DND-41 (cell line): ENCODE data around the gene ZBTB42.

ENCODE experiments used
- EZH2 ChIP-seq: IDR thresholded peaks from 3 replicates; pipeline ENCODE4 v1.6.1; 2012; ENCODE audit warnings: borderline replicate concordance, low read depth, mild to moderate bottlenecking, moderate library complexity, low read length, inconsistent platforms; ENCODE audit not compliant: severe bottlenecking
- TF ChIP-seq, protein P1 (sequence below): IDR thresholded peaks from 2 replicates; pipeline ENCODE4 v1.5.1; 2012; ENCODE audit warnings: borderline replicate concordance, low read length, moderate library complexity, mild to moderate bottlenecking; ENCODE audit not compliant: poor library complexity, severe bottlenecking; ENCODE audit errors: extremely low read depth

GRCh38 chr14:104805941-104806624 is 5.2 kb downstream of the ZBTB42 start:
- TF ChIP-seq, protein P1, sequence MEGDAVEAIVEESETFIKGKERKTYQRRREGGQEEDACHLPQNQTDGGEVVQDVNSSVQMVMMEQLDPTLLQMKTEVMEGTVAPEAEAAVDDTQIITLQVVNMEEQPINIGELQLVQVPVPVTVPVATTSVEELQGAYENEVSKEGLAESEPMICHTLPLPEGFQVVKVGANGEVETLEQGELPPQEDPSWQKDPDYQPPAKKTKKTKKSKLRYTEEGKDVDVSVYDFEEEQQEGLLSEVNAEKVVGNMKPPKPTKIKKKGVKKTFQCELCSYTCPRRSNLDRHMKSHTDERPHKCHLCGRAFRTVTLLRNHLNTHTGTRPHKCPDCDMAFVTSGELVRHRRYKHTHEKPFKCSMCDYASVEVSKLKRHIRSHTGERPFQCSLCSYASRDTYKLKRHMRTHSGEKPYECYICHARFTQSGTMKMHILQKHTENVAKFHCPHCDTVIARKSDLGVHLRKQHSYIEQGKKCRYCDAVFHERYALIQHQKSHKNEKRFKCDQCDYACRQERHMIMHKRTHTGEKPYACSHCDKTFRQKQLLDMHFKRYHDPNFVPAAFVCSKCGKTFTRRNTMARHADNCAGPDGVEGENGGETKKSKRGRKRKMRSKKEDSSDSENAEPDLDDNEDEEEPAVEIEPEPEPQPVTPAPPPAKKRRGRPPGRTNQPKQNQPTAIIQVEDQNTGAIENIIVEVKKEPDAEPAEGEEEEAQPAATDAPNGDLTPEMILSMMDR = no peak
- no peak for TF ChIP-seq EZH2
